H9 (cell line): Measurements from ENCODE around the gene ZNF622. TPM values are rescaled to one million over a fixed set of nuclear protein-coding genes. Genes with fewer than 3 reads are reported as not detected.

Experiments
- DNase-seq: peaks from one replicate; pipeline ENCODE4 v3.0.0-alpha.2; 2017
- H2AFZ ChIP-seq: one replicate; pipeline ENCODE4 v1.6.1; 2013; ENCODE audit warnings: mild to moderate bottlenecking, low read length, control low read depth, moderate library complexity
- H2AK5ac ChIP-seq: 2 replicates; pipeline ENCODE4 v1.6.1; 2013; ENCODE audit warnings: low read length, control low read depth, mixed read lengths; ENCODE audit not compliant: insufficient read length
- H2BK120ac ChIP-seq: one replicate; pipeline ENCODE4 v1.6.1; 2013; ENCODE audit warnings: low read depth, mild to moderate bottlenecking, low read length, control low read depth, inconsistent platforms; ENCODE audit not compliant: poor library complexity, severe bottlenecking
- H2BK12ac ChIP-seq: 2 replicates; pipeline ENCODE4 v1.6.1; 2013; ENCODE audit warnings: low read length, control low read depth, mixed read lengths, low read depth; ENCODE audit not compliant: insufficient read length
- H2BK15ac ChIP-seq: 2 replicates; pipeline ENCODE4 v1.6.1; 2013; ENCODE audit warnings: low read depth, low read length, control low read depth
- H2BK20ac ChIP-seq: one replicate; pipeline ENCODE4 v1.6.1; 2013; ENCODE audit warnings: low read depth, mild to moderate bottlenecking, low read length, control low read depth, inconsistent platforms; ENCODE audit not compliant: poor library complexity, severe bottlenecking
- H2BK5ac ChIP-seq: 2 replicates; pipeline ENCODE4 v1.6.1; 2013; ENCODE audit warnings: low read length, control low read depth, mixed read lengths; ENCODE audit not compliant: insufficient read length
- H3K14ac ChIP-seq: 2 replicates; pipeline ENCODE4 v1.6.1; 2013; ENCODE audit warnings: low read length, control low read depth; ENCODE audit not compliant: insufficient read depth
- H3K18ac ChIP-seq: 2 replicates; pipeline ENCODE4 v1.6.1; 2013; ENCODE audit warnings: low read depth, mild to moderate bottlenecking, mixed read lengths, low read length, control low read depth; ENCODE audit not compliant: insufficient read length
- H3K23ac ChIP-seq: 2 replicates; pipeline ENCODE4 v1.6.1; 2013; ENCODE audit warnings: low read length, control low read depth, mixed read lengths, low read depth; ENCODE audit not compliant: insufficient read length
- H3K23me2 ChIP-seq: 2 replicates; pipeline ENCODE4 v1.6.1; 2013; ENCODE audit warnings: low read depth, mild to moderate bottlenecking, mixed read lengths, low read length, control low read depth; ENCODE audit not compliant: insufficient read length, poor library complexity, severe bottlenecking
- H3K27ac ChIP-seq: 2 replicates; pipeline ENCODE4 v1.5.1; 2013; ENCODE audit warnings: low read length, control low read depth, mixed read lengths, low read depth; ENCODE audit not compliant: insufficient read length
- H3K27me3 ChIP-seq: 2 replicates; pipeline ENCODE4 v1.6.1; 2013; ENCODE audit warnings: low read length, control low read depth, inconsistent platforms; ENCODE audit not compliant: insufficient read depth
- H3K4ac ChIP-seq: 2 replicates; pipeline ENCODE4 v1.6.1; 2013; ENCODE audit warnings: low read depth, mild to moderate bottlenecking, control low read depth, inconsistent platforms, low read length, moderate library complexity
- H3K4me1 ChIP-seq: 2 replicates; pipeline ENCODE4 v1.6.1; 2013; ENCODE audit warnings: low read length, control low read depth, inconsistent platforms; ENCODE audit not compliant: insufficient read depth
- H3K4me2 ChIP-seq: 2 replicates; pipeline ENCODE4 v1.6.1; 2013; ENCODE audit warnings: low read length, control low read depth, mixed read lengths; ENCODE audit not compliant: insufficient read length, insufficient read depth
- H3K56ac ChIP-seq: 2 replicates; pipeline ENCODE4 v1.6.1; 2013; ENCODE audit warnings: low read depth, mild to moderate bottlenecking, mixed read lengths, low read length, control low read depth; ENCODE audit not compliant: insufficient read length
- H3K79me1 ChIP-seq: 2 replicates; pipeline ENCODE4 v1.6.1; 2013; ENCODE audit warnings: low read depth, mild to moderate bottlenecking, moderate library complexity, low read length, control low read depth, inconsistent platforms; ENCODE audit not compliant: insufficient read depth, poor library complexity, severe bottlenecking
- H3K79me2 ChIP-seq: 2 replicates; pipeline ENCODE4 v1.6.1; 2013; ENCODE audit warnings: low read length, control low read depth, inconsistent platforms; ENCODE audit not compliant: insufficient read depth
- H3K9ac ChIP-seq: 2 replicates; pipeline ENCODE4 v1.6.1; 2013; ENCODE audit warnings: low read length, control low read depth, mixed read lengths; ENCODE audit not compliant: insufficient read length; ENCODE audit errors: extremely low read depth
- H3K9me3 ChIP-seq: one replicate; pipeline ENCODE4 v1.6.1; 2013; ENCODE audit warnings: low read depth, low read length, inconsistent platforms; ENCODE audit not compliant: control insufficient read depth
- H3T11ph ChIP-seq: one replicate; pipeline ENCODE4 v1.6.1; 2013; ENCODE audit warnings: mild to moderate bottlenecking, low read length, control low read depth, inconsistent platforms
- H4K20me1 ChIP-seq: one replicate; pipeline ENCODE4 v1.6.1; 2013; ENCODE audit not compliant: control insufficient read depth, insufficient read length, insufficient read depth
- H4K5ac ChIP-seq: 2 replicates; pipeline ENCODE4 v1.6.1; 2013; ENCODE audit warnings: low read depth, mild to moderate bottlenecking, mixed read lengths, low read length, control low read depth; ENCODE audit not compliant: insufficient read length
- H4K8ac ChIP-seq: replicated peaks from 2 replicates; pipeline ENCODE4 v1.6.1; 2013; ENCODE audit warnings: low read length, control low read depth, mixed read lengths, low read depth; ENCODE audit not compliant: insufficient read length
- H4K91ac ChIP-seq: 2 replicates; pipeline ENCODE4 v1.6.1; 2013; ENCODE audit warnings: low read depth, mild to moderate bottlenecking, moderate library complexity, mixed read lengths, low read length, control low read depth; ENCODE audit not compliant: insufficient read length
- H3K27ac Mint-ChIP-seq, 3 experiments: 2 replicates in 2 of 3; 3 replicates in 1 of 3; pipeline ENCODE4 v1.8.0; 2020 to 2021; ENCODE audit warnings: mixed read lengths in 3 of 3, mild to moderate bottlenecking in 1 of 3, moderate library complexity in 1 of 3
- H3K27me3 Mint-ChIP-seq: 2 replicates; pipeline ENCODE4 v1.8.0; 2021; ENCODE audit warnings: low read depth, mild to moderate bottlenecking, moderate library complexity, mixed read lengths
- H3K36me3 Mint-ChIP-seq, 3 experiments: 2 replicates in 2 of 3; 3 replicates in 1 of 3; pipeline ENCODE4 v1.8.0; 2020 to 2021; ENCODE audit warnings: low read depth in 3 of 3, mixed read lengths in 3 of 3; ENCODE audit not compliant: insufficient read depth in 1 of 3
- H3K4me1 Mint-ChIP-seq, 2 experiments: 2 replicates each; pipeline ENCODE4 v1.8.0; 2020; ENCODE audit warnings: mixed read lengths in 2 of 2
- H3K4me3 Mint-ChIP-seq, 2 experiments: 2 replicates in 1 of 2; 3 replicates in 1 of 2; pipeline ENCODE4 v1.8.0; 2020 to 2021; ENCODE audit warnings: mild to moderate bottlenecking in 2 of 2, mixed read lengths in 2 of 2, moderate library complexity in 1 of 2
- H3K9me3 Mint-ChIP-seq, 2 experiments: 2 replicates in 1 of 2; 3 replicates in 1 of 2; pipeline ENCODE4 v1.8.0; 2020; ENCODE audit warnings: mild to moderate bottlenecking in 2 of 2, mixed read lengths in 2 of 2, moderate library complexity in 1 of 2
- WGBS: extraction: QIAGEN DNeasy Blood & Tissue Kit; methylation state at CpG from one replicate; pipeline ENCODE4 v1.1.7; 2013; ENCODE audit warnings: missing lambda C conversion rate, low lambda C conversion rate, mixed read lengths; ENCODE audit not compliant: insufficient read length; ENCODE audit errors: extremely low coverage; 5-methylcytosine and 5-hydroxymethylcytosine counted together
- total RNA-seq: library from RNA; stranded (reverse); gene quantifications from 2 replicates; pipeline ENCODE4 v1.2.1, GENCODE V29; 2021
- TF ChIP-seq, protein P1 (sequence below): fragments of 200-600 bp; sonication (generic); conservative IDR thresholded peaks from 3 replicates; pipeline ENCODE4 v1.8.0; 2021; ENCODE audit warnings: antibody characterized with exemption, mild to moderate bottlenecking

Gene ZNF622
- total RNA-seq, 1 experiment from 2014 or later: 42.2 TPM

DNA sequence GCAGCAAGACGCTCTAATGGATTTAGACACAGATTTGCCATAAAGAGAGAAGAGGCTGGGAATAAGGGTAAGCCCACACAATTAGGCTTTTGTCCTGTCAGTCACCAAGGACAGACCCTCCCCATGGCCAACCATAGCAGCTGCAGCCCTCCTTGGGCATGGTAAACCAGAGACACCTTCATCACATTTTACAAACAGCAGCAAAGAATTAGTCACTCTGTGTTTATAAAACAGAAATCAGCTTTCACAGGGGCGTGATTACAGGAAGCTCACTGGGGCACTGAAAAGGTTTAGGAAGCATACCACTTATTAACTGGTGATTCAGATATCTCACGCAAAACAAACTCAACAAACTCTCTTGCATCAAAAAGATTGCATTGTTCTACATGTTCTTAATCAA is 37.3 kb upstream of the ZNF622 start:
- Histone ChIP-seq H4K5ac (no peak overlapping the region), H4K20me1 (no peaks in the 10 kb centered on the region), H2BK120ac (no peak overlapping the region), H3K4me1 (no peaks in the 10 kb centered on the region), H3K79me1 (no peaks in the 10 kb centered on the region), H2BK5ac (no peak overlapping the region), H3K79me2 (no peaks in the 10 kb centered on the region), H3K9ac (no peak overlapping the region), H3K23me2 (no peaks in the 10 kb centered on the region), H2AFZ (no peak overlapping the region), H3T11ph (no peak overlapping the region), H3K27ac (no peak overlapping the region), H4K8ac (no peak overlapping the region), H2BK15ac (no peak overlapping the region), H3K14ac (no peak overlapping the region), H2BK20ac (no peak overlapping the region), H3K56ac (no peak overlapping the region), H3K18ac (no peak overlapping the region), H3K4ac (no peak overlapping the region), H3K23ac (no peak overlapping the region), H4K91ac (no peak overlapping the region), H3K9me3 (no peaks in the 10 kb centered on the region), H3K27me3 (no peaks in the 10 kb centered on the region), H3K4me2 (no peak overlapping the region), H2BK12ac (no peak overlapping the region), H2AK5ac (no peak overlapping the region)
- TF ChIP-seq, protein P1, sequence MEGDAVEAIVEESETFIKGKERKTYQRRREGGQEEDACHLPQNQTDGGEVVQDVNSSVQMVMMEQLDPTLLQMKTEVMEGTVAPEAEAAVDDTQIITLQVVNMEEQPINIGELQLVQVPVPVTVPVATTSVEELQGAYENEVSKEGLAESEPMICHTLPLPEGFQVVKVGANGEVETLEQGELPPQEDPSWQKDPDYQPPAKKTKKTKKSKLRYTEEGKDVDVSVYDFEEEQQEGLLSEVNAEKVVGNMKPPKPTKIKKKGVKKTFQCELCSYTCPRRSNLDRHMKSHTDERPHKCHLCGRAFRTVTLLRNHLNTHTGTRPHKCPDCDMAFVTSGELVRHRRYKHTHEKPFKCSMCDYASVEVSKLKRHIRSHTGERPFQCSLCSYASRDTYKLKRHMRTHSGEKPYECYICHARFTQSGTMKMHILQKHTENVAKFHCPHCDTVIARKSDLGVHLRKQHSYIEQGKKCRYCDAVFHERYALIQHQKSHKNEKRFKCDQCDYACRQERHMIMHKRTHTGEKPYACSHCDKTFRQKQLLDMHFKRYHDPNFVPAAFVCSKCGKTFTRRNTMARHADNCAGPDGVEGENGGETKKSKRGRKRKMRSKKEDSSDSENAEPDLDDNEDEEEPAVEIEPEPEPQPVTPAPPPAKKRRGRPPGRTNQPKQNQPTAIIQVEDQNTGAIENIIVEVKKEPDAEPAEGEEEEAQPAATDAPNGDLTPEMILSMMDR: no peak
- Mint-ChIP-seq H3K27me3 (no peaks in the 10 kb centered on the region; the same call in 1 of the 2 replicates), H3K9me3 (no peaks in the 10 kb centered on the region; a peak in 1 of 5 replicates), H3K36me3 (no peaks in the 10 kb centered on the region; a peak in 1 of 7 replicates), H3K4me3 (no peak overlapping the region), H3K27ac (no peak overlapping the region), H3K4me1 (no peaks in the 10 kb centered on the region)
- WGBS: no CpG with 5 or more reads among the region's 3 CpGs
- no peak for DNase-seq
